Endodermal cell (in vitro differentiated cells): ENCODE measurements around the gene SFXN3. TPM values are rescaled to one million over a fixed set of nuclear protein-coding genes. Genes with fewer than 3 reads are reported as not detected.

Experiments
- DNase-seq: peaks from one replicate; pipeline ENCODE4 v3.0.0-alpha.2; 2017
- H3K27ac ChIP-seq: 2 replicates; pipeline ENCODE4 v1.5.1; 2013; ENCODE audit warnings: mild to moderate bottlenecking, low read depth, low read length, moderate library complexity
- H3K27me3 ChIP-seq: 2 replicates; pipeline ENCODE4 v1.6.1; 2013; ENCODE audit warnings: mild to moderate bottlenecking, low read length, moderate library complexity; ENCODE audit not compliant: insufficient read depth, control insufficient read depth, poor library complexity, severe bottlenecking
- H3K36me3 ChIP-seq: 2 replicates; pipeline ENCODE4 v1.7.0; 2013; ENCODE audit warnings: mild to moderate bottlenecking, low read length, moderate library complexity; ENCODE audit not compliant: control insufficient read depth, insufficient read depth
- H3K4me1 ChIP-seq: one replicate; pipeline ENCODE4 v1.7.0; 2013; ENCODE audit warnings: low read length; ENCODE audit not compliant: control insufficient read depth, insufficient read depth
- H3K4me3 ChIP-seq: 2 replicates; pipeline ENCODE4 v1.5.1; 2013; ENCODE audit warnings: mild to moderate bottlenecking, low read length, moderate library complexity
- H3K9ac ChIP-seq: 2 replicates; pipeline ENCODE4 v1.6.1; 2013; ENCODE audit warnings: mild to moderate bottlenecking, low read length, moderate library complexity; ENCODE audit not compliant: poor library complexity, severe bottlenecking; ENCODE audit errors: extremely low read depth
- H3K9me3 ChIP-seq: 2 replicates; pipeline ENCODE4 v1.6.1; 2013; ENCODE audit warnings: mild to moderate bottlenecking, low read length, moderate library complexity; ENCODE audit not compliant: control insufficient read depth
- H3K27ac Mint-ChIP-seq: 2 replicates; pipeline ENCODE4 v1.8.0; 2020; ENCODE audit warnings: mixed read lengths
- H3K27me3 Mint-ChIP-seq: 2 replicates; pipeline ENCODE4 v1.8.0; 2021; ENCODE audit warnings: mild to moderate bottlenecking, mixed read lengths; ENCODE audit not compliant: insufficient read depth
- H3K36me3 Mint-ChIP-seq: 2 replicates; pipeline ENCODE4 v1.8.0; 2020; ENCODE audit warnings: low read depth, mixed read lengths
- H3K4me1 Mint-ChIP-seq: 2 replicates; pipeline ENCODE4 v1.8.0; 2020; ENCODE audit warnings: mixed read lengths
- H3K4me3 Mint-ChIP-seq: 2 replicates; pipeline ENCODE4 v1.8.0; 2020; ENCODE audit warnings: mild to moderate bottlenecking, moderate library complexity, mixed read lengths
- H3K9me3 Mint-ChIP-seq: 2 replicates; pipeline ENCODE4 v1.8.0; 2020; ENCODE audit warnings: mild to moderate bottlenecking, mixed read lengths
- CTCF ChIP-seq: fragments of 200-600 bp; sonication (generic); conservative IDR thresholded peaks from 2 replicates; pipeline ENCODE4 v1.5.0; 2021; ENCODE audit warnings: antibody characterized with exemption, mild to moderate bottlenecking
- WGBS, 2 experiments: methylation state at CpG; one replicate each; pipeline versions ENCODE4 v1.1.5 to v1.1.7; 2013; ENCODE audit warnings: missing lambda C conversion rate in 2 of 2, mixed read lengths in 1 of 2; ENCODE audit not compliant: insufficient coverage in 1 of 2, insufficient read length in 1 of 2; 5-methylcytosine and 5-hydroxymethylcytosine counted together
- total RNA-seq, 2 donors: library from RNA; stranded (reverse); fragmentation: NEBNext Ultra II Directional in 1 of 2; extraction: Animal tissue kit (Norgen Biotek cat#: 25700) in 1 of 2; gene quantifications; 2 replicates in 1 of 2; 3 replicates in 1 of 2; pipeline ENCODE4 v1.2.1, GENCODE V29; 2021

SFXN3 gene
- total RNA-seq, 2 donors from 2014 or later, result 1.8 to 2.1 TPM

- Mint-ChIP-seq H3K9me3 (no peaks in the 10 kb centered on the region), H3K27ac (no peak overlapping the region), H3K27me3 (peaks cover 62% of the 10 kb centered on the region), H3K4me3 (no peak overlapping the region), H3K36me3 (no peaks in the 10 kb centered on the region), H3K4me1 (peaks cover 28% of the 10 kb centered on the region)
- Histone ChIP-seq H3K27ac (no peak overlapping the region), H3K27me3 (peaks cover 60% of the 10 kb centered on the region), H3K9ac (no peak overlapping the region), H3K36me3 (no peaks in the 10 kb centered on the region), H3K4me1 (peaks cover 4% of the 10 kb centered on the region), H3K4me3 (no peak overlapping the region), H3K9me3 (no peaks in the 10 kb centered on the region)
- no peak for TF ChIP-seq CTCF
- DNase-seq, result no peak
- WGBS, 2 experiments, result 85 to 89% methylated on average over 6 to 9 of the region's 9 CpGs
Measured at GRCh38 chr10:101064415-101065030, 33.5 kb downstream of the SFXN3 start.

- Histone ChIP-seq H3K9ac (no peak overlapping the region), H3K4me3 (no peak overlapping the region), H3K9me3 (no peaks in the 10 kb centered on the region), H3K36me3 (no peaks in the 10 kb centered on the region), H3K4me1 (no peaks in the 10 kb centered on the region), H3K27me3 (peaks cover 62% of the 10 kb centered on the region), H3K27ac (no peak overlapping the region)
- Mint-ChIP-seq H3K27me3 (peaks cover 65% of the 10 kb centered on the region), H3K27ac (no peak overlapping the region), H3K4me1 (peaks cover 21% of the 10 kb centered on the region), H3K4me3 (peak overlapping the region; percentile 67), H3K9me3 (no peaks in the 10 kb centered on the region), H3K36me3 (no peaks in the 10 kb centered on the region)
- WGBS, 2 experiments, result 80 to 100% methylated on average over 1 to 2 of the region's 3 CpGs
- no peak for DNase-seq
- no peak for TF ChIP-seq CTCF
Measured at GRCh38 chr10:101065481-101066145, 34.6 kb downstream of the SFXN3 start.

- H3K27ac Mint-ChIP-seq, result no peak overlapping the region
- DNase-seq, result peak; percentile 79
- H3K9me3 ChIP-seq, result no peaks in the 10 kb centered on the region
- H3K27me3 Mint-ChIP-seq, result peaks cover 67% of the 10 kb centered on the region
- no peaks in the 10 kb centered on the region for H3K36me3 Mint-ChIP-seq
- no peaks in the 10 kb centered on the region for H3K9me3 Mint-ChIP-seq
- H3K4me3 ChIP-seq, result peak overlapping the region; percentile 85
- 1 to 4% methylated on average over 20 to 49 of the region's 49 CpGs for WGBS, 2 experiments
- no peak overlapping the region for H3K9ac ChIP-seq
- no peak overlapping the region for H3K27ac ChIP-seq
- peaks cover 21% of the 10 kb centered on the region for H3K4me1 Mint-ChIP-seq
- TF ChIP-seq CTCF, result peak; percentile 66
- no peaks in the 10 kb centered on the region for H3K4me1 ChIP-seq
- peaks cover 66% of the 10 kb centered on the region for H3K27me3 ChIP-seq
- H3K4me3 Mint-ChIP-seq, result peak overlapping the region; percentile 67
- no peaks in the 10 kb centered on the region for H3K36me3 ChIP-seq
Measured at GRCh38 chr10:101066146-101066895, 35.3 kb downstream of the SFXN3 start.
